Ascending aorta (tissue), 2 donors: ENCODE measurements around the gene EML2. TPM values are rescaled to one million over a fixed set of nuclear protein-coding genes. Genes with fewer than 3 reads are reported as not detected.

ENCODE experiments used
- DNase-seq, 2 donors: peaks; one replicate each; pipeline ENCODE4 v3.0.0-alpha.2; 2019; ENCODE audit warnings: low spot score in 2 of 2
- H3K27ac ChIP-seq, 2 donors: fragments of 200-600 bp; sonication (generic); one replicate each; pipeline ENCODE4 v1.5.1; 2016 to 2017; ENCODE audit warnings: mild to moderate bottlenecking in 1 of 2
- H3K27me3 ChIP-seq: fragments of 200-600 bp; sonication (generic); one replicate; pipeline ENCODE4 v1.5.1; 2017
- H3K36me3 ChIP-seq, 2 donors: fragments of 200-600 bp; sonication (generic); one replicate each; pipeline ENCODE4 v1.5.1; 2016
- H3K4me1 ChIP-seq, 2 donors: fragments of 200-600 bp; sonication (generic); one replicate each; pipeline ENCODE4 v1.5.1; 2016 to 2017; ENCODE audit warnings: mild to moderate bottlenecking in 1 of 2
- H3K4me3 ChIP-seq, 2 donors: fragments of 200-600 bp; sonication (generic); one replicate each; pipeline ENCODE4 v1.5.1; 2016 to 2017; ENCODE audit warnings: mild to moderate bottlenecking in 1 of 2
- H3K9me3 ChIP-seq, 2 donors: fragments of 200-600 bp; sonication (generic); one replicate each; pipeline ENCODE4 v1.5.1; 2016
- intact Hi-C: fragments of 100-400 bp; cut with DNase I; formaldehyde crosslinking; loops from one replicate; pipeline ENCODE4 v1.15.1; 2023
- total RNA-seq: library from RNA; depleted of rRNA; stranded (reverse); fragments of >200 nt; gene quantifications from one replicate; pipeline ENCODE4 v1.1.0, GENCODE V29; 2016
- TF ChIP-seq, protein P1 (sequence below), 3 experiments: fragments of 200-600 bp in 2 of 3; fragments of 450-650 bp in 1 of 3; sonication (generic) in 2 of 3; IDR thresholded peaks; one replicate each; pipeline ENCODE4 v1.5.1; 2016 to 2019; ENCODE audit warnings: antibody characterized with exemption in 3 of 3, mild to moderate bottlenecking in 1 of 3, moderate library complexity in 1 of 3

Gene EML2
- total RNA-seq, 1 donor from 2014 or later = 129 TPM

DNA sequence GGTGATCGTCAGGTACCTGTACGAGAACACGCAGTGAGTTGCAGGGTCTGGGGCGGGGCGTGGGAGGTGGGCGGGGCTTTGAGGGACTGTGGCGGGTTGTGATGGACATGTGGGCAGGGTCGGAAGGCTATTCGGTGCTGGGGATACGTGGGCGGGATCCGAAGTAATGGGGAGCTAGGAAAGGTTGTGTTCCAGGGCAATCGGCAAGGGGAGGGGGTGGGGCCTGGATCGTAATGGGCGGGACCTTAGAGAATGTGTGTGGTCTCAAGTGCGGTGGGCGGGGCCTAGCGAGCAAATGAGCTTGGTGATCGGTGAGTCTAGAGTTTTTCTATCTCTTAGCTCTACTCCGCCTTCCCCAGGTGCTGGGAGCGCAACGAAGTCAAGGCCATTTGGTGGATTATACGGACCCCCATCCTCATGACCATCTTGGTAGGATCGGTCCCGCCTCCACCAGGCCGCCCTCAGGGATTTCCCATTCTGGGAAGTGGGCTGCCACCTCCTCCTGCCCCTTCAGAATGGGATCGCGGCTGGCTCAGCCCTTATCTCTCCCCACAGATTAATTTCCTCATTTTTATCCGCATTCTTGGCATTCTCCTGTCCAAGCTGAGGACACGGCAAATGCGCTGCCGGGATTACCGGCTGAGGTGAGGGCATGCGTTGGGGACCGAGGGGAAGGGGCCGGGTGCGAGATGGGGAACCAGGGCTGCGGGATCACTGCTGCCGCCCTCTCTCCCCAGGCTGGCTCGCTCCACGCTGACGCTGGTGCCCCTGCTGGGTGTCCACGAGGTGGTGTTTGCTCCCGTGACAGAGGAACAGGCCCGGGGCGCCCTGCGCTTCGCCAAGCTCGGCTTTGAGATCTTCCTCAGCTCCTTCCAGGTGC lies 38.4 kb upstream of the EML2 start:
- peak in 1 of 2 donors; percentile 76 for DNase-seq
- intact Hi-C loops = no loop called here
- Histone ChIP-seq H3K9me3 (no peaks in the 10 kb centered on the region), H3K4me1 (peaks cover 0 to 3% of the 10 kb centered on the region in 2 donors), H3K36me3 (no peaks in the 10 kb centered on the region), H3K27me3 (peaks cover 22% of the 10 kb centered on the region), H3K27ac (no peak overlapping the region), H3K4me3 (peak overlapping the region; percentile 23 to 51)
- TF ChIP-seq, protein P1, sequence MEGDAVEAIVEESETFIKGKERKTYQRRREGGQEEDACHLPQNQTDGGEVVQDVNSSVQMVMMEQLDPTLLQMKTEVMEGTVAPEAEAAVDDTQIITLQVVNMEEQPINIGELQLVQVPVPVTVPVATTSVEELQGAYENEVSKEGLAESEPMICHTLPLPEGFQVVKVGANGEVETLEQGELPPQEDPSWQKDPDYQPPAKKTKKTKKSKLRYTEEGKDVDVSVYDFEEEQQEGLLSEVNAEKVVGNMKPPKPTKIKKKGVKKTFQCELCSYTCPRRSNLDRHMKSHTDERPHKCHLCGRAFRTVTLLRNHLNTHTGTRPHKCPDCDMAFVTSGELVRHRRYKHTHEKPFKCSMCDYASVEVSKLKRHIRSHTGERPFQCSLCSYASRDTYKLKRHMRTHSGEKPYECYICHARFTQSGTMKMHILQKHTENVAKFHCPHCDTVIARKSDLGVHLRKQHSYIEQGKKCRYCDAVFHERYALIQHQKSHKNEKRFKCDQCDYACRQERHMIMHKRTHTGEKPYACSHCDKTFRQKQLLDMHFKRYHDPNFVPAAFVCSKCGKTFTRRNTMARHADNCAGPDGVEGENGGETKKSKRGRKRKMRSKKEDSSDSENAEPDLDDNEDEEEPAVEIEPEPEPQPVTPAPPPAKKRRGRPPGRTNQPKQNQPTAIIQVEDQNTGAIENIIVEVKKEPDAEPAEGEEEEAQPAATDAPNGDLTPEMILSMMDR (IDR thresholded peaks at IDR 0.05) = no peak

DNA sequence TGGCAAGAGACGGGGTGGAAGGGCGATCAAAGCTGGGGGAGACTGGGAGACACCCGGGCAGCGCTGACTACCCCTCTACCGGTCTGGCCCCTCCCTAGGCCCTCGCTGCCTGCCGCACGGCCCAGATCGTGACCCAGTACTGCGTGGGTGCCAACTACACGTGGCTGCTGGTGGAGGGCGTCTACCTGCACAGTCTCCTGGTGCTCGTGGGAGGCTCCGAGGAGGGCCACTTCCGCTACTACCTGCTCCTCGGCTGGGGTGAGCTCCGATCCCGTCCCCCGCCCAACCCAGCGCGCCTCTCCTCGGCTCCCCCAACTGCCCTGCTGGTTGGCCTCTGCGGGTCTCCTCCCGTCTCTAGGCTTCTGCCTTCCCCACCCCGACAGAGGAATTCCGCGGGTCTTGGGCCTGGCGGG lies 37.7 kb upstream of the EML2 start:
- peak overlapping the region; percentile 23 to 51 for H3K4me3 ChIP-seq
- peaks cover 22% of the 10 kb centered on the region for H3K27me3 ChIP-seq
- DNase-seq = no peak
- no peaks in the 10 kb centered on the region for H3K36me3 ChIP-seq
- H3K9me3 ChIP-seq = no peaks in the 10 kb centered on the region
- intact Hi-C loops = no loop called here
- TF ChIP-seq, protein P1 (IDR thresholded peaks at IDR 0.05) = no peak
- peaks cover 0 to 3% of the 10 kb centered on the region in 2 donors for H3K4me1 ChIP-seq
- H3K27ac ChIP-seq = no peak overlapping the region

DNA sequence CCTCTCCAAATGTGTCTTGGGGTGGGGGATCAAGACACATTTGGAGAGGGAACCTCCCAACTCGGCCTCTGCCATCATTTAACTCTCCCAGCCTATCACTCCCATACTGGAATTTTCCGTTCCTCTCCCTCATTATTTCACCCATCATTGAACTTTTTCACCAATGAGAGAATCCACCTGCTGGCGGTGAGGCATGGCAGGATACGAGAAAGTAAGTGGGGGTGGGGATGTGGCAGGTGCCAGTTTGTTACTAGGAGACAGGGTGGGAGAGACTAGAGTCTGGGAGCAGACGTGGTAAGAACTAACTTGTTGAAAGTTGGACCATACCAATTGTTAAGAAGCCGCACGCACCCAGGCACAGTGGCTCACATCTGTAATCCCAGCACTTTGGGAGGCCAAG lies 35.7 kb upstream of the EML2 start:
- intact Hi-C loops = no loop called here
- peaks cover 0 to 3% of the 10 kb centered on the region in 2 donors for H3K4me1 ChIP-seq
- peaks cover 35% of the 10 kb centered on the region for H3K27me3 ChIP-seq
- TF ChIP-seq, protein P1 (IDR thresholded peaks at IDR 0.05) = no peak
- H3K9me3 ChIP-seq = no peaks in the 10 kb centered on the region
- no peaks in the 10 kb centered on the region for H3K36me3 ChIP-seq
- no peak overlapping the region for H3K27ac ChIP-seq
- DNase-seq = no peak
- H3K4me3 ChIP-seq = no peak overlapping the region

DNA sequence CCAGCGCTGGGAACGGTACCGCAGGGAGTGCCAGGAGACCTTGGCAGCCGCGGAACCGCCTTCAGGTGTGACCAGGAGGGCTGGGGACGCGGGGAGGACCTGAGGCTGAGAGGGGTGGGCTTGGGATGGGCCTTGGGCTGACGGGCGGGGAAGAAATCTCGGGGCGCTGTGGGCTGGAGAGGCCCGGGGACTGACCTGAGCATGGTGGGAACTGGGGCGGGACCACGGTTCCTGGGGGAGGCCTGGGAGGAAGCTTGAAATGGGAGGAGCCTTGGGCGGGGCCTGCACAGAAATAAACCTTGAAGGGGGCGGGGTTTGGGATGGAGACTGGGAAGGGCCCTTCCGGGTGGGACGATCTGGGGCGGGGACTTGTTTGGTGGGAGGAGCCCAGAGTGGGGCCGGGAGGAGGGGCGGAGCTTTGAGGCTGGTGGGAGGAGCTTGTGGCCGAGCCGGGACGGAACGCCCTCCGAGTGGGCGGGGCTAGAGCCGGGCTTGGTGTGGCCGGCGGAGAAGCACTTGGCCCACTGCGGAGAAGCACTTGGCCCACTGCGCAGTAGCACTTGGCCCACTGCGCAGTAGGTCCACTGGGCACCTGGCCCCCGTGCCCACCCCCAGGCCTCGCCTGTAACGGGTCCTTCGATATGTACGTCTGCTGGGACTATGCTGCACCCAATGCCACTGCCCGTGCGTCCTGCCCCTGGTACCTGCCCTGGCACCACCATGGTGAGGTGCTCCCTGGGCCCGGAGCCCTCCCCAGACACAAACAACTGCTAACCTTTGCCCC lies 31.7 kb upstream of the EML2 start:
- peaks cover 30% of the 10 kb centered on the region for H3K27me3 ChIP-seq
- H3K4me1 ChIP-seq = peaks cover 8 to 9% of the 10 kb centered on the region in 2 donors
- TF ChIP-seq, protein P1 (IDR thresholded peaks at IDR 0.05) = no peak
- H3K27ac ChIP-seq = no peak overlapping the region
- H3K9me3 ChIP-seq = no peaks in the 10 kb centered on the region
- intact Hi-C loops = no loop called here
- no peak overlapping the region for H3K4me3 ChIP-seq
- no peak for DNase-seq
- no peaks in the 10 kb centered on the region for H3K36me3 ChIP-seq

DNA sequence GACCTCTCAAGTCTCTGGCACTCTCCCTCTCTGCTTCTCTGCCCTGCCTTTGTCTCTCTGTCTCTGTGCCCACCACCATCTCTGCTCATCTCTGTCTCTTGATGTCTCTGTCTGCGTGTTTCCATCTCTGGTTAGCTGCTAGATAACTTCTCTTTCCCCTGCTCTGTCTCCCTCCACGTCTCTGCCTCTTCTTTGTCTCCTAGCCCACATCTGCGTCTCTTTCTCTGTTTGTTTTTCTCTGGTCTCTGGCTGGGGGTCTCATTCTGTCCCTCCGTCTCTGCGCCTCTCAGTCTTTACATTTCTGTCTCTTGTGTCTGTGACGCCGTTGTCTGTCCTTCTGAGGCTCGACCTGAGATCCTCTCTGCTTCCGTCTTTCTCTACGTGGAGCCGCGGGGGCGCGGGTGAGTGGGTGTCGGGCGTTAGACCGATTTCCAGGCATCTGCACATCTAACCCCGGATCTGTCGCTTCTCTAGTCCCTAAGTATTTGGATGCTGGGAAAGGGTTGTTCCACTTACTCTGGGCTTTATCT lies 29.2 kb upstream of the EML2 start:
- H3K27me3 ChIP-seq = peaks cover 30% of the 10 kb centered on the region
- TF ChIP-seq, protein P1 (IDR thresholded peaks at IDR 0.05) = no peak
- H3K4me1 ChIP-seq = peaks cover 8 to 9% of the 10 kb centered on the region in 2 donors
- DNase-seq = no peak
- H3K4me3 ChIP-seq = peak overlapping the region in 1 of 2 donors; percentile 52
- no peak overlapping the region for H3K27ac ChIP-seq
- no peaks in the 10 kb centered on the region for H3K36me3 ChIP-seq
- intact Hi-C loops = no loop called here
- H3K9me3 ChIP-seq = no peaks in the 10 kb centered on the region
